Dedifferentiated amniotic fluid mesenchymal stem cell (primary cell): Measurements from ENCODE around the gene KRT15.
"Not testable (repeated sequence)": the region's sequence is repeated elsewhere in the genome, so short reads cannot be mapped to it uniquely, and the experiment has no call there.

Experiments used
- DNase-seq: peaks from one replicate; pipeline ENCODE4 v3.0.0-alpha.2; 2016; ENCODE audit errors: extremely low spot score

The KRT15 gene

DNA sequence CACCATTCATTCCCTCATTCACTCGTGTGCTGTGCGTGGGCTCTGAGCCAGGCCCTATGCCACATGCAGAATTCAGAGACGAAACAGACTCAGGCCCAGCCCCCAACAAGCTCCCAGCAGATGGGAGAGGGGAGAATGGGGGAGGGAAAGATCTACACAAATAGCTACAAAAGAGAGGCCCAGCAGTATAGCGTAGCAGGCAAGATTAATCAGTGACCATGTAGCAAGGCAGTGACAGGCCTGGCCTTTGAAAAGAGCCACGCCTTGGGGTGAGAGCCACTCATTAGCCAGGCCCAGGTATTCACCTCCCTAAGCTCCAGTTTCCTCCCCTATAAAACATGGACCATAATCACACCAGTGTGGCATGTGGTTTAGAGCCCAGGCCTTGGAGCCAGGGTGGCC lies 25.8 kb upstream of the KRT15 start:
- no peak for DNase-seq

DNA sequence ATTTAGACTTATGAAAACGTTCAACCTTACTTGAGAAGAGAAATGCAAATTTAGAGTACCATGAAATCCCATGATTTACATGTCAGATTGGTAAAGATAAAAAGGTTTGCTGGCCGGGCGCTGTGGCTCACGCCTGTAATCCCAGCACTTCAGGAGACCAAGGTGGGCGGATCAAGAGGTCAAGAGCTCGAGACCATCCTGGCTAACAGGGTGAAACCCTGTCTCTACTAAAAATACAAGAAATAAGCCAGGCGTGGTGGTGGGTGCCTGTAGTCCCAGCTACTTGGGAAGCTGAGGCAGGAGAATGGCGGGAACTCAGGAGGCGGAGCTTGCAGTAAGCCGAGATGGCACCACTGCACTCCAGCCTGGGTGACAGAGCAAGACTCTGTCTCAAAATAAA lies 24.1 kb upstream of the KRT15 start:
- not testable (repeated sequence) for DNase-seq

GRCh38 chr17:41542357-41542756 lies 23.7 kb upstream of the KRT15 start:
- DNase-seq: no peak

- no peak for DNase-seq
These were observed 22.4 kb upstream of the KRT15 start for GRCh38 chr17:41540921-41541625.

DNA sequence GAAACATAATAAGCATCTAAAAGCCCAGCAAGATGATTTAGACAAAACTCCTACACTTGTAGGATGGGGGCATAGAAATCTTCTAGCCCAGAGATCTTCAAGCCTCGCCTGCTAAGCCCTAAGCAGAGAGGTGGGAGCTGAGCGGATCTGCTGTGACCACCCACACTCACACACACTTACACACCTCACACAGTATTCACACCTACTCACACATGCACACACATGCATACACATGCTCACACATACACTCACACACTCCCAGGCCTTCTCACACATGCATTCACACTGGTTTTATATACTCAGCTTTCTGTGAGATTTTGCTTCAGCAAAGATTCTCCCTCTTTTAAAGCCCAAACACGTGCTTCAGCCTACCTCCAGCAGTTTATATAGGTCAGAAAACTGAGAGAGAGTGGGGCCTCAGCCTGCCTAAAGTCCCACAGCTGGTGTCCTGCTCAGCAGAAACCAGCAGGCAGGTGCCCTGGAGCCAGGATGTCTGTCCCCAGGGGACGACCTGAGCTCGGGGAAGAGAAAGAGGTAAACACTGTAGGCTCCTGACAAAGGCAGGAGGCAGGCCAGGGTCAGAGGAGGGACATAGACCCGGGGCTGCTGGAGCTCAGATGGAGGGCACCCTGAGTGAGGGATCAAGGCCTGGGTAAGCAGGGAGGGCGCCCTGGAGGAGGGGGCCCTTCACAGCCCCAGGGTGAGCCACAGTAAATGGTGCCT lies 21.4 kb upstream of the KRT15 start:
- no peak for DNase-seq

DNA sequence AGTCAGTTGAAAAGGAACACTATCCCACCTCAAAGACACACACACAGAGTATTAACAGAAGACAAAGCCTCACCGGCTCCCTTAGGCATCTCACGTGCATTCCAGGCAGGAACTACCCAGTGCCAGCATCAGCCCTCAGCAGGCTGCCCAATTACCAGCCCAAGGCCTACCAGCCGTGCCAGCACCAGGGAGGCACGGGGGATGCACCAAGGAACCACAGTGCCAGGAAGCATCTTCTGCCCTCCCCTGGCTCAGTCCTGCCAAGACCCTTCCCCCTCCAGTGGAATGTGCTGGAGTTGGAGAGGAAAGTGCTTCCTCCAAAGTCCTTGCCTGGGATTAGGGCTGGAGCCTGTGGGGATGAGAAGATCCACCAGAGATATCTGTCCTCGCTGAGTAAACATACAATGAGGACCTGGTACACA lies 20.4 kb upstream of the KRT15 start:
- no peak for DNase-seq

DNA sequence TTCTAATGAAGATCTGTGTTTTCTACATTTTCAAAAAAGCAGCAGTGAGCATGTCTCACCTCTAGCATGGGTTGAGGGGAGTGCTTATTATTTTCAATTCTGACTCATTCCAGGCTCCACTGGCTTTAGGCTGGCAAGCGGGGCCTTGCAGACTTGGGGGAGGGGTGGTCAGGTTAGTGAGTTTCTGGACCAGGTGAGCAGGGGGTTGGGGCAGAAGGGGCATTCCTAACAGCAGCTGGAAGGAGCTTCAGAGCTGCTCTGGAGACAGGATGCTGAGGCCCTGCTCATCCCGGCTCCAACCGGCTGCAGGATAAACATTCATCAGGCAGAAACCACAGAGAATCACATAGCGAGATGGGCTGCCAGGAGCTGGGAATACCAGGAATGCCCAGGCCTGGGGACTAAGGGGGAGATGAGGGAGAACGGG lies 19.9 kb upstream of the KRT15 start:
- no peak for DNase-seq

DNA sequence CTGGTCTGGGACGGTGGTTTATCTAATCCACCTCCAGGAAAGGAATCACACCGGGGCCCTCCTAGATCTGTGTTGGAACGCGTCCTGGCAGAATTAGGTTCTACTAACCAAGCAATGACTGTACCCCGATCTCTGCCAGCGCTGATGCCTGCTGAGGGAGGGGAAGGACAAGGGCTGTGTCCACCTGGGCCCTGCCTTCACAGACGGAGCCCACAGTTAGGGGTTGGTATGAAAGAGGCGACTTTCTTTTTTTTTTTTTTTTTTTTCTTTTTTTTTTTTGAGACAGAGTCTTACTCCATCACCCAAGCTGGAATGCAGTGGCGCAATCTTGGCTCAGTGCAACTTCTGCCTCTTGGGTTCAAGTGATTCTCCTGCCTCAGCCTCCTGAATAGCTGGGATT lies 19.3 kb upstream of the KRT15 start:
- DNase-seq: no peak

GRCh38 chr17:41537614-41537954 lies 18.9 kb upstream of the KRT15 start:
- no peak for DNase-seq

- no peak for DNase-seq
These were observed 18.3 kb upstream of the KRT15 start for GRCh38 chr17:41536741-41537613.

DNA sequence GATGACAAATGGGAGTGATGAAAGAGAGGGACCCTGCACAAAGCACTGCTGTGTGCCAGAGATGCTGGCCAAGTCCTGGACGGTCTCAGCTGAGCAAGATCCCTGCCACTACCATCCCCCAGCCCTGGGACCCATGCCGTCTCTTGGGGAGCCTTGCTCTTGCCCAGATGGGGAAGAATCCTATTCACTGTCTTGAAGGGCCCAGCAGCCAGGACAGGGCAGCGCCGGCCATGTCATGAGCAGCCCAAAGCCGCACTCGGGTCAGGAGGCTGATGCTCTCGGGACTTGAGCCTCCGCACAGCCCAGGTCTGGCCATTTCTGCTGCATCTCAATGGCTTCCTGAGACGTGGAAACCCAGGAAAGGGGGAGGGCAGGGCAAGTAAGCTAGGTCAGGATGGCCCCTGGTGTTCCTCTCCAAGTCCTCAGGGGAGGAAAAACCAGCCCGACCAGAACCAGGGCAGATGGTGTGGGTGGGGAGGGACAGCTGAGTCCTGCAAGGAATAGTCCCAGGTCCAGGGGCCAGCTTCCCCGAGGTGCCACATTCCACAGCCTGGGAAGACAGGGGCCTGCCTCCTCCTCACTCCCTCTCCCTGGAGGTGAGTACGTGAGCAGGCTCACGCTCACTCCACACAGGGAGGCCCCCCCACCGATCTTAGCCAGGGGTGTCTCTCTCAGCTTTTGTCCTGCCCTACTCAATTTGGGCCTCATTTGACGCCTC lies 17.2 kb upstream of the KRT15 start:
- DNase-seq: no peak

DNA sequence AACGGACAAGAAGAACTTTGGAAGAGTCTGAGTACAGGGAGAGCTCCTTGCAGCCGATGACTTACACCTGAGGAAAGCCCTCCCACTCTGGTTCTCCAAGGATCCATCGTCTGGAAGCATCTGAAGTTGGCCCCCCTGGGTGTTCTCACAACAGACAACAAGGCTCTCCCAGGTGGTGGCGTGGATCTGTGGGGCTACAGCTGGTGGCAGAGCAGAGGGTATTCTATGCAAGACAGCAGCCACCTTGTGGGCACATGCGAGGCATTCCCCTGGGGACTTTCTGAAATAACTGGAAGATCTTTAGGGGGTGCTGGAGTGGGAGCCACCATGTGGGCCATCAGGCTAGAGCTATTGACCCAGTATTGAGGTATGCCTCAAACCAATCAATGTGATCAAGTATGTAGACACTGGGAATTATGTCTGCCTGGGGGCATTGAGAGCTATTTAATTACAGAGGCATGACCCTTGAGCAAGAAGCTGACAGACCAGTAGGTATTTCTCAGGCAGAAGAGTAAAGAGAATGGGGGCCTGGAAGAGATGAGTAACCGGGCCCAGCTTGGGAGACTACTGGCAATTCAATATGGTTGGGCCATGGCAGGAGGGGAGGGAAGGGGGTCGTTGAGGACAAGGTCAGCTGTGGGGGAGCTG lies 16.3 kb upstream of the KRT15 start:
- no peak for DNase-seq

DNA sequence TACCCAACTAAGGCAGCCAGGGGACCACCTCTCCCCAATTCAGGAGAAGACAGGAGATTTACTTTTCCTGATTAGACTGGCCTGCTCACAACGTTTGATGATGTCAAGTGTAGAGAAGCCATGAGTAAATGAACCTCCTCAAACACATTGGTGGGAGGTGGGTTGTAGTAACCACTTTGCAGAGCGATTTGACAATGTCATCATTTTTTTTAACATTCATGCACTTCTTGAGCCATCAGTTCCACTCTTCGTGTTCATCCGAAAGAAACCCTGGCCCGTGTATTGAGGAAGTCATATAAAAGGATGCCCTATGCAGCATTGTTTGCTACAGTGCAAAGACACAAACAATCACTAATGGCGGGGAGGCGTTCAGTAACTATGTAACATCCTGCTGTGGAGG lies 14.9 kb upstream of the KRT15 start:
- no peak for DNase-seq

DNA sequence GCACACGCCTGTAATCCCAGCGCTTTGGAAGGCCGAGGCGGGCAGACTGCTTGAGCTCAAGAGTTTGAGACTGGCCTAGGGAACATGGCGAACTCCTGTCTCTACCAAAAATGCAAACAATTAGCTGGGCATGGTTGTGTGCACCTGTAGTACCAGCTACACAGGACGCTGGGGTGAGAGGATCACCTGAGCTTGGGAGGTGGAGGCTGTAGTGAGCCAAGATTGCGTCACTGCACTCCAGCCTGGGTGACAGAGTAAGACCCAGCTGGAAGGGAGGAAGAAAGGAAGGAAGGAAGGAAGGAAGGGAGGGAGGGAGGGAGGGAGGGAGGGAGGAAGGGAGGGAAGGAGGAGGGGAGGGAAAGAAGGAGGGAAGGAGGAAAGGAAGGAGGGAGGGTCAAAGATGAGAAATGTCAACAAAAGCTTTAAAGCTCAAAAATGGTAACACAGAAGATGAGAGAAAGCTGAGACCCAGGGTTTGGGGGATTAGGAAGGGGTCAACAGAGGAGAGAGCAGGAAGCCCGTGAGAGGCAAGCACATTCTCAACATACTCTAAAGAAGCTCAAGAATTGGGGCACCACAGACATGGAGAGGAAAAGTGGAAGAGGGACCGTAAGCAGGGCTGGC lies 14.4 kb upstream of the KRT15 start:
- no peak for DNase-seq

DNA sequence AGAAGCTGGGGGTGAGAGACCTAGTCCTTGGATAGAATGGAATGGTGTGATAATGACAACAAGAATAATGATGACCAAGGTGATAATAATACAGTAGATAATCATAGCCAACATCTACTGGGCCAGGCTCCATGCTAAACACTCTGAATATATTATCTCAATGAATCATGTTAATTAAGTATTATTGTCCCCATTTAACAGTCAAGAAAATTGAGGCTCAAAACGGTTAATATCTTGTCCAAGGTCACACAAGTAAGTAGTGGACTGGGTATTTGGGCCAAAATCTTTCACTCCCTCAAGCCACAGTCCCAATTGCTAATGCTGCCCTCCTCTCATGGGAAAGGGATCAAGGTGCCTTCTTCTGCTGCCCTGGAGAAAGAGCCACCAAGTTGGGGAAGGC lies 13.3 kb upstream of the KRT15 start:
- no peak for DNase-seq

GRCh38 chr17:41530062-41531048 lies 11.7 kb upstream of the KRT15 start:
- DNase-seq: peak; percentile 66

GRCh38 chr17:41529491-41529915 lies 10.8 kb upstream of the KRT15 start:
- DNase-seq: no peak

DNA sequence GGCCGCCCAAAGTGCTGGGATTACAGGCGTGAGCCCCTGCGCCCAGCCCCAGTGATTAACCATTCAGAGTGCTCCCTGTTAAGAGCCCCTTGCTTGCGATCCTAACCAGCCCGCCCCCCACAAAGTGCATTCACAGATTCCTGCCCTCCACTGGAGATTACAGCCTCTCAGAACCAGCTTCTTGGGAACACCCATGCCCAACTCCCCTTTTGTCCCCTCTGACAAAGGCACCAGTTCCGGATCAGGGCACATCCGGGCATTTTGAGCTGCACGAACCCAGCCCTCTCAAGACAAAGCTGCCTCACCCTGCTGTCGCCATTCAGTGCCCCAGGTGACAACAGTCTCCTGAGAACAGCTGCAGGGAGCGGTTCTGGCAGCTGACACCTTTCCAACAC lies 10.3 kb upstream of the KRT15 start:
- DNase-seq: no peak

DNA sequence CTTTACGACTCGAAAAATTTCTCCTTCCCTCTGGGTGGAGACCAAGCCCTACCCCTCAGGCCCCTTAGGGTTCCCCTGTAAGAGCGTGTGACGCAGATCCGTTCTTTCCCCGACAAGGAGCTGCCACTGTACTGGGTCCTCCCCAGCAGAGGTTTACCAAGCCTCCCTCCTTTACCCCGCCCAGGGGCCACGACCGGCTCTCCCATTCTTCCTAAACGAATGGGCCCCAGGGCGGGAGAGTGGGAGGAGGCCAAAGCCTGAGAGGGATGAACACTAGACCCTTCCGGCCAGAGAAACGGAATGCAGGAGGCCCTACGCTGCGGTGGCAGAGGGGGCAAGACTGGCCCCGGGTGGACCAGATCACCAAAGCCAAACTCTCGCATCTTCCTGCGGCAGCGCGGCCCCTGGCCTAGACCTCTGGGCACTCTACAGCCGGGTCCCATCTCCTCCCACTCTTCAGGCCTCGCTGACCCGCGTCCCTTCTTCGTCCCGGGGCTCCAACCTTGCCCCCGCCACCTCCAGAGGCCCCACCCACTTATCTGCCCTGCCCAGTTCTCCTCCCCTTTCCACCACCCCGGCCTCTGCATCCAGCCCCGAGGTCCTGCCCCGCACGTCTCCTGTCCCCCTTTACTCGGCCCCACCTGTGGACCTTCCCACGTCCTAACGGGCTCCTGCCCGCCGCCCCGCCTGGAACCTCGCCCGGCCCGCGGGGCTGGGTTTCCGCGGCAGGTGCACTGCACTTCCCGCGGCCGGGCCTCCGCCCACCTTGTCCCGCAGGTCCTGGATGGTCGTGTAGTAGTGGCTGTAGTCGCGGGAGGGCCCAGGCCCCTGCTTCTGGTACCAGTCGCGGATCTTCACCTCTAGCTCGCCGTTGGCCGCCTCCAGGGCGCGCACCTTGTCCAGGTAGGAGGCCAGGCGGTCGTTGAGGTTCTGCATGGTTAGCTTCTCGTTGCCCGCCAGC lies 8.7 kb upstream of the KRT15 start:
- DNase-seq: no peak
